ENCODE data around the gene CHIA. TPM values are rescaled to one million over a fixed set of nuclear protein-coding genes. Genes with fewer than 3 reads are reported as not detected.

CHIA gene
- total RNA-seq, 1 donor from 2014 or later: not detected

- intact Hi-C loops (cut with DNase I): no loop called here
- no peaks in the 10 kb centered on the region for H3K36me3 ChIP-seq
- no peaks in the 10 kb centered on the region for H3K9me3 ChIP-seq
- no peaks in the 10 kb centered on the region for H3K4me1 ChIP-seq
- no peak for DNase-seq (ENCODE audit: extremely low spot score in 2 of 2)
- no peak overlapping the region for H3K4me3 ChIP-seq
- no peaks in the 10 kb centered on the region for H3K27me3 ChIP-seq
- TF ChIP-seq POLR2AphosphoS5 (IDR thresholded peaks at IDR 0.05; ENCODE audit: insufficient read depth in 1 of 2, low read depth in 1 of 2): no peak
- TF ChIP-seq POLR2A (IDR thresholded peaks at IDR 0.05): no peak
- no peak for TF ChIP-seq CTCF (IDR thresholded peaks at IDR 0.05)
- no peak overlapping the region for H3K27ac ChIP-seq
Measured at GRCh38 chr1:111361761-111362160, 71.1 kb downstream of the CHIA start.

- no peak for TF ChIP-seq POLR2A (IDR thresholded peaks at IDR 0.05)
- Histone ChIP-seq H3K4me3 (no peak overlapping the region), H3K4me1 (no peaks in the 10 kb centered on the region), H3K27ac (no peak overlapping the region), H3K9me3 (no peaks in the 10 kb centered on the region), H3K36me3 (no peaks in the 10 kb centered on the region), H3K27me3 (no peaks in the 10 kb centered on the region)
- no peak for DNase-seq (ENCODE audit: extremely low spot score in 2 of 2)
- intact Hi-C loops (cut with DNase I): no loop called here
Measured at GRCh38 chr1:111364690-111365089, 74.0 kb downstream of the CHIA start.

GRCh38 chr1:111366256-111366655 is 75.6 kb downstream of the CHIA start:
- Histone ChIP-seq H3K9me3 (no peaks in the 10 kb centered on the region), H3K4me3 (no peak overlapping the region), H3K4me1 (no peaks in the 10 kb centered on the region), H3K27me3 (no peaks in the 10 kb centered on the region), H3K27ac (no peak overlapping the region), H3K36me3 (no peaks in the 10 kb centered on the region)
- intact Hi-C loops (cut with DNase I): no loop called here
- no peak for DNase-seq (ENCODE audit: extremely low spot score in 2 of 2)
- TF ChIP-seq CTCF (IDR thresholded peaks at IDR 0.05) (no peak), POLR2A (IDR thresholded peaks at IDR 0.05) (no peak), POLR2AphosphoS5 (IDR thresholded peaks at IDR 0.05; ENCODE audit: insufficient read depth in 1 of 2, low read depth in 1 of 2) (no peak)

- intact Hi-C loops (cut with DNase I): no loop called here
- Histone ChIP-seq H3K27ac (no peak overlapping the region), H3K4me1 (no peaks in the 10 kb centered on the region), H3K9me3 (no peaks in the 10 kb centered on the region), H3K27me3 (no peaks in the 10 kb centered on the region), H3K36me3 (no peaks in the 10 kb centered on the region), H3K4me3 (no peak overlapping the region)
- DNase-seq (ENCODE audit: extremely low spot score in 2 of 2): no peak
- TF ChIP-seq CTCF (IDR thresholded peaks at IDR 0.05) (no peak), POLR2AphosphoS5 (IDR thresholded peaks at IDR 0.05; ENCODE audit: insufficient read depth in 1 of 2, low read depth in 1 of 2) (no peak), POLR2A (IDR thresholded peaks at IDR 0.05) (no peak)
Measured at GRCh38 chr1:111369177-111369576, 78.5 kb downstream of the CHIA start.

- TF ChIP-seq POLR2A (IDR thresholded peaks at IDR 0.05) (no peak), CTCF (IDR thresholded peaks at IDR 0.05) (no peak), POLR2AphosphoS5 (IDR thresholded peaks at IDR 0.05; ENCODE audit: insufficient read depth in 1 of 2, low read depth in 1 of 2) (no peak)
- Histone ChIP-seq H3K9me3 (no peaks in the 10 kb centered on the region), H3K36me3 (no peaks in the 10 kb centered on the region), H3K27me3 (no peaks in the 10 kb centered on the region), H3K27ac (no peak overlapping the region), H3K4me3 (no peak overlapping the region), H3K4me1 (no peaks in the 10 kb centered on the region)
- DNase-seq (ENCODE audit: extremely low spot score in 2 of 2): no peak
- intact Hi-C loops (cut with DNase I): no loop called here
Measured at GRCh38 chr1:111369645-111370044, 79.0 kb downstream of the CHIA start.

Small RNA genes within 50 kb of the gene (small RNA-seq; reads per million reads assigned to genes)
- not detected for gene AL356387.2

Other genes with a start within 250 kb of the CHIA start
- 33.9 TPM for gene DRAM2, start 150.8 kb upstream of the CHIA start, total RNA-seq
- 37.8 TPM for gene CEPT1, start 150.6 kb upstream of the CHIA start, total RNA-seq
- gene DENND2D, start 90.2 kb upstream of the CHIA start, total RNA-seq: 25.5 TPM
- gene CHI3L2, start 63.1 kb upstream of the CHIA start, total RNA-seq: 5.6 TPM
- gene OVGP1, start 136.9 kb downstream of the CHIA start, total RNA-seq: 3.7 TPM
- 50.8 TPM for gene WDR77, start 158.4 kb downstream of the CHIA start, total RNA-seq
- gene ATP5PB, start 158.6 kb downstream of the CHIA start, total RNA-seq: 142 TPM
- 46.2 TPM for gene C1orf162, start 183.1 kb downstream of the CHIA start, total RNA-seq
- gene ADORA3, start 212.8 kb downstream of the CHIA start, total RNA-seq: 5.2 TPM
- gene TMIGD3, start 212.8 kb downstream of the CHIA start, total RNA-seq: 2.9 TPM